Middle frontal gyrus (tissue), 1 donor: Measurements from ENCODE around the gene ZBTB48.
"Not testable (repeated sequence)": the region's sequence is repeated elsewhere in the genome, so short reads cannot be mapped to it uniquely, and the experiment has no call there.

Source experiments
- DNase-seq: peaks from one replicate; pipeline ENCODE4 v3.0.0-alpha.2; 2015; ENCODE audit warnings: low spot score; ENCODE audit errors: extremely low spot score

ZBTB48 gene

DNA sequence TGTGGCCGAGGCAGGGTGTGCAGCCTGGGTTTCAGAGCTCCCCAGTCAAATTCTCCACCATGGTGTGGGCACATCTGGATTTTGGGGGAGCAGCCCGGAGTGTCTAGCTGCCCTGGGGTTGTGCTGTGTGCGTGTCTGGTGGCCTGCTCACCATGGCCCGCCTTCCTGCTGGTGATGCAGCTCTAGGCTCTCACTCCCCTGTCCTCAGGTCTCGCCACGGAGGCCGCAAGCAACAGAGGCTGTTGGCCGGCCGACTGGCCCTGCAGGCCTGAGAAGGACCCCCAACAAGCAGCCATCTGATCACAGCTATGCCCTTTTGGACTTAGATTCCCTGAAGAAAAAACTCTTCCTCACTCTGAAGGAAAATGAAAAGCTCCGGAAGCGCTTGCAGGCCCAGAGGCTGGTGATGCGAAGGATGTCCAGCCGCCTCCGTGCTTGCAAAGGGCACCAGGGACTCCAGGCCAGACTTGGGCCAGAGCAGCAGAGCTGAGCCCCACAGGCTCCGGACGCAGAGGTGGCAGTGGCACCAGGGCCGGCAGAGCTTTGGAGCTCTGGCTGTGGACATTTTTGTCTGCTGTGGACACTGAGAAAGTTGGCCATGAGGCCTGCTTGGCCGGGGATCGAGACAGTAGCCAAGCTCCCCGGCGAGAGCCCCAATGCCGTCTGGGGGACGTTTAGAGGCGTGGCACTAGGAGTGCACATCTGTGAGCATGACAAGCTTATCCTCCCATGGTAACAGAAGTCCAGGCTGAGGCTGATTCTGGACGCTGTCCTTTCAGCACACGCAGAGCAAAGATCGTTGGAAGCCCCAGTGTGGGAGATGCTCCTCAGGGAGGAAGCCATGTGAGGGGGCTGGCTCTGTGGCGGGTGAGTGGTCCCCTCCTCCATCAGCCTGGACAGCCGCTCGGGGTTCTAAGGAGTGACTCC lies 53.1 kb downstream of the ZBTB48 start:
- no peak for DNase-seq

DNA sequence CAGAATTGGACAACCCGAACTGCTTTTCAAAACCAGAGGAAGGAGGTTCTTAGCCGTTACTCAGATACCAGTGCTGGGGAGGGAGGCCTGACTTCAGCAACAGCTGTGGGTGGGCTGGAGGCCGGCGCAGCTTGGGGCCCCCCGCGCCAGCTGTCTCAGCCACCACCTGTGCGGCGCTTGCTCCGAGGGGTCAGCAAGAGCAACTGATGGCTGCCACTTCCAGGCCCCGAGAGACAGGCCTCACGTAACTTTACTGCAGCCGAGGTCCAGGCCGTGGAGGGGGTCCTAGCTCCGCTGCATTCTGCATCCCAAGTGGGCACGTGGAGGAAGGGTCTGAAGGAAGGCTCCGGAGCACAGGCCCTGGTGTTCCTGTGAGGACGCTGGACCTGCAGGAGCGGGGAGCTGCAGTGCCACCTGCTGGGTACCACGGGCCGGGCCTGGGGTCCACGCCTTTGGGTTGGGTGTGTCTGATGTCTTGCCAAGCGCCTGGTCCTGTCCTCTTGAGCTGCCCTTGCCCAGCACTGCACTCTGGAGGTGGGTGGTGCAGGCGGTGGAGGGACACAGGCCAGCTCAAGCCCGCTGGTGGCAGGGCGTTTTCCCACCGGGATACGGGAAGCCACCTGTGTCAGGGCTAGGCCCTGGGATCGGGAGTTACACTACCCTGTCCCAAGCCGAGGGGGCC lies 54.7 kb downstream of the ZBTB48 start:
- no peak for DNase-seq

DNA sequence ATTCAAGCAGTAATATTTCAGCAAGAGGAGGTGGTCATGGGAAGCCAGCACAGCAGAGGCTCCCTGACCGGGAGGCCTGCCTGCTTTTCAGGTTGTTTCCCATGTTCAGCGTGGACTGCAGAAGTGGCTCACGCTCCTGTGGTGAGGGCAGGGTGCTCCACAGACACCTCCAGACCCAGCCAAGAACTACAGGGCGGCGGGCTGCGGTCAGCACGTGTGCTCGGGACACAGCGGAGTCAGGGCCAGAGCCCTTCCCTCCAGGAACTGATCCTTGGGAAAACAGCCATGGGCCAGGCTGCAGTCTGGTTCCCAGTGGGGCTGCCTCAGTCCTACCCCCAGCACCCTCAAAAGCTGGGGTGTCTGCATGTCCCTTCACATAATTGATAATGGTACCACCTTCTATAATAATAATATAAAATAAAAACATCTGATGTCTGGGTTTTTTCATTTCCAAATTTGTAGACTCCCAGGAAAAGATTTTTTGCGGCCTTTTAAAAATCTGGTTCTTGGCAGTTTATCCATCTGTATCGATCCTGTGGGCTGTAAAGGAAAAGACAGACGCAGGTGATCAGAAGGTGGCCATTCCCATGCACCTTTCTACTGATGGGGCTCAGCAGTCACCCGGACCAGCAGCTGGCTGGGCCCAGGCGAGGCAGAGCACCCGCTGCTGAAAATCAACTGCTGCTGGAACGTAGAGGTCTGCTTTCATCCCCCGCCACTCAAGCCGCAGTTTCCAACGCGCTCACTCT lies 55.5 kb downstream of the ZBTB48 start:
- no peak for DNase-seq

DNA sequence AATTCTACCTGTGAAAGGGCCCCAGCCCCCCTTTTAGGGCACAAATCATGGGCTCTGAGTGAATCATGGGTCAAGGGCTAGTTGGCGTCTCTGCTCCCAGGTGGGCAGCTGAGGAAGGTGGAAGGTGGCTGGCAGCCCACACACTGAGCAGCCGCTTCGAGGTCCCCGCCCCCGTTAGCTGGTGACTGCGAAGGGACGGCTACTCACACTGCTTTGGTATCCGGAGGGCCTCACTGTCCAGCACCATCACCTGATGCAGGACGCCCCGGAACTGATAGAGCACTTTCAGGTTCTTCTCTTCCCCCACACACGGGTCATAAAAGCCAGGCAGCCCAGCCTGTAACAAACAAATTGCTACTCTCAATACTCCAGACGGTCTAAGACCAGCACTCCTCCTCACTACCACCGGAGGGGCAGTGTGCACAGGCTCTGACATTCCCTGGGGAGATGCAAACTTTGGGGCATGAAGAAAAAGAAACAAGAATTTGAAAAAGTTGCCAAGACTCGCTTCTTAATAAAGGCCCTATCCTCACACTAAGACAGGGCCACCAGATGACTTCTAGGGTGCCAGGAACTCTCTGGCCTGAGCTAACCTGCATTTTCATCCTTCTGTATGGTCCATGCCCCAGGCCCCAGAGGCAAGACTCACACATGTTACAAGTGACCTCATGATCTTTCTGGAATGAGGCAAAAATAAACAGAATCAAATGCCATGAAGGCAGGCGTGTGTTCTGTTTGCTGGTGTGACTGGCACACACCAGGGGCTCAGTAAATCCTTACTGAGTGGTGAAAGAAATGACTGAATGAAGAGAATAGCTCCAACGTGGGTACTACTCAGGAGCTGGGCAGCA lies 56.3 kb downstream of the ZBTB48 start:
- no peak for DNase-seq

GRCh38 chr1:6636778-6637177 lies 57.0 kb downstream of the ZBTB48 start:
- not testable (repeated sequence) for DNase-seq

- DNase-seq, result no peak
Measured at GRCh38 chr1:6637770-6638169, 58.0 kb downstream of the ZBTB48 start.

DNA sequence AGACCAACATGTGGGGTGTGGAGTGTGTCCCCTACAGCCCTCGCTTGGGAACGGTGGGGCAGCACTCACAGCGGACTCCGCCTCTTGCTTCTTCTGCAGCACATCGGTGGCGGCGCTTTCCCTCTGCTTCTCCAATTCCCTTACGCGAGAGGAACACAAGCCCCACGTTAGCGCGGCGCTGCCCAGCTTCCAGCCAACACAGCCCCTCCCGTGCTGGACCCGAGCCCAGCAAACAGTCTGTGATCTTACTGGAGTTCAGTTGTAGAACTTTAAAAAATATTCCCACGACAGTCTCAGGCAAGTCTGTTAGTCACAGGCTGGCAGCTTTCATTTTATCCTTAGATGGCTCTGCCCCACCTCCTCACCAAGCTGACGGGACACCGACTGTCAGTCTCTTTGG lies 58.4 kb downstream of the ZBTB48 start:
- DNase-seq, result peak; percentile 39
